GM10847 (cell line): ENCODE results near the gene UEVLD.

Experiments
- POLR2A ChIP-seq: IDR thresholded peaks from 2 replicates; pipeline ENCODE4 v1.6.1; 2011; ENCODE audit not compliant: insufficient read length; ENCODE audit errors: extremely low read depth

UEVLD gene

GRCh38 chr11:18491924-18492323 is 96.6 kb downstream of the UEVLD start:
- TF ChIP-seq POLR2A = no peak

- TF ChIP-seq POLR2A = no peak
Observed at GRCh38 chr11:18490736-18491485, 97.6 kb downstream of the UEVLD start.

- TF ChIP-seq POLR2A = no peak
Observed at GRCh38 chr11:18490319-18490718, 98.2 kb downstream of the UEVLD start.

GRCh38 chr11:18485913-18486528 is 102.5 kb downstream of the UEVLD start:
- TF ChIP-seq POLR2A = no peak
